ENCODE data around the gene C4orf51. TPM values are rescaled to one million over a fixed set of nuclear protein-coding genes. Genes with fewer than 3 reads are reported as not detected.

The C4orf51 gene
- total and polyA plus RNA-seq, 2 donors (not counting 1 experiment from before 2014, with no cell fraction given), result not detected

DNA sequence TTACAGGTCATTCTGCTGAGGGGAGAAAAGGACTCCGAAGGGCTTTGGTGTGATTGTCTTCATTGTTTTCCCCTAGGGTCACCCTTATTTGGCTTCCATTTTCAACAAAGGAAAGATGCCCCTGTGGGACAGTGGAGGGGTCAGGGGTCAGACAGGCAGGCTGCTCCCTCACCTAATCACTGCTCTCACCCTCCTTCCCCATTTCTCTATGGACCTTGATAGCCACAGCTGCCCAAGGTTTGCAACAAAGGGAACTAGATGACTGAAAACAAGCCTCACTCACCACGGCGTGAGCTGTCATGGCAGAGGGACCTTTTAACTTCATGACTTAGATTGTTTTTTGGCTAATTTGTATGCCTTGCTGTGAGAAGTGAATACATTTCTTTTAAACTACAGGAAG lies 40.7 kb downstream of the C4orf51 start:
- Histone ChIP-seq H4K20me1 (ENCODE audit: control insufficient read depth, extremely low read depth, insufficient read depth, low read length) (no peaks in the 10 kb centered on the region), H3K27ac (ENCODE audit: insufficient read depth, low read length) (no peak overlapping the region), H3K9me3 (ENCODE audit: control insufficient read depth, insufficient read depth, low read depth, low read length) (no peaks in the 10 kb centered on the region), H3K27me3 (ENCODE audit: control insufficient read depth, insufficient read depth, low read length) (no peaks in the 10 kb centered on the region), H3K79me2 (ENCODE audit: control insufficient read depth, insufficient read depth, low read length) (no peaks in the 10 kb centered on the region), H2AFZ (ENCODE audit: low read length) (no peak overlapping the region), H3K4me1 (ENCODE audit: control insufficient read depth, extremely low read depth, insufficient read depth, low read length) (no peaks in the 10 kb centered on the region), H3K4me2 (ENCODE audit: extremely low read depth, insufficient read depth, low read length) (no peak overlapping the region), H3K36me3 (ENCODE audit: control insufficient read depth, insufficient read depth, low read length) (no peaks in the 10 kb centered on the region), H3K9ac (ENCODE audit: insufficient read depth, low read length) (no peak overlapping the region), H3K4me3 (replicated peaks in 1 of 4; ENCODE audit: control extremely low read depth in 1 of 4, insufficient read depth in 1 of 4, low read depth in 3 of 4, low read length in 4 of 4) (no peak overlapping the region)
- TF ChIP-seq, protein P1, sequence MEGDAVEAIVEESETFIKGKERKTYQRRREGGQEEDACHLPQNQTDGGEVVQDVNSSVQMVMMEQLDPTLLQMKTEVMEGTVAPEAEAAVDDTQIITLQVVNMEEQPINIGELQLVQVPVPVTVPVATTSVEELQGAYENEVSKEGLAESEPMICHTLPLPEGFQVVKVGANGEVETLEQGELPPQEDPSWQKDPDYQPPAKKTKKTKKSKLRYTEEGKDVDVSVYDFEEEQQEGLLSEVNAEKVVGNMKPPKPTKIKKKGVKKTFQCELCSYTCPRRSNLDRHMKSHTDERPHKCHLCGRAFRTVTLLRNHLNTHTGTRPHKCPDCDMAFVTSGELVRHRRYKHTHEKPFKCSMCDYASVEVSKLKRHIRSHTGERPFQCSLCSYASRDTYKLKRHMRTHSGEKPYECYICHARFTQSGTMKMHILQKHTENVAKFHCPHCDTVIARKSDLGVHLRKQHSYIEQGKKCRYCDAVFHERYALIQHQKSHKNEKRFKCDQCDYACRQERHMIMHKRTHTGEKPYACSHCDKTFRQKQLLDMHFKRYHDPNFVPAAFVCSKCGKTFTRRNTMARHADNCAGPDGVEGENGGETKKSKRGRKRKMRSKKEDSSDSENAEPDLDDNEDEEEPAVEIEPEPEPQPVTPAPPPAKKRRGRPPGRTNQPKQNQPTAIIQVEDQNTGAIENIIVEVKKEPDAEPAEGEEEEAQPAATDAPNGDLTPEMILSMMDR (conservative IDR thresholded peaks at IDR 0.05 in 1 of 2, IDR thresholded peaks at IDR 0.05 in 1 of 2; ENCODE audit: low read depth in 1 of 2, low read length in 2 of 2), result no peak
- no peak for TF ChIP-seq EZH2 (IDR thresholded peaks at IDR 0.05; ENCODE audit: low read length, missing control alignments)
- no peak for DNase-seq (ENCODE audit: low read depth in 2 of 2)

DNA sequence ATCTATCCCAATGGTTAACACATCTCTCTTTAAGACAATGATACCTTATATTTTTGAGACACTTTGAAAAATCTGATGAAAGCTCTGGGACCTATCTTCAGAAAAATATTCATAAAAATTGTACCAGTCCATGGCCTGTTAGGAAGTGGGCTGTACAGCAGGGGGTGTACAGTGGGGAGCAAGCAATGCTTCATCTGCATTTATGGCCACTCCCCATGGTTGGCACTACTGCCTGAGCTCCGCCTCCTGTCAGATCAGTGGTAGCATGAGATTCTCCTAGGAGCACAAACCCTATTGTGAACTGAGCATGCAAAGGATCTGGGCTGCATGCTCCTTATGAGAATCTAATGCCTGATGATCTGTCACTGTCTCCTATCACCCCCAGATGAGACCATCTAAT lies 42.6 kb downstream of the C4orf51 start:
- TF ChIP-seq, protein P1 (conservative IDR thresholded peaks at IDR 0.05 in 1 of 2, IDR thresholded peaks at IDR 0.05 in 1 of 2; ENCODE audit: low read depth in 1 of 2, low read length in 2 of 2), result no peak
- no peak for TF ChIP-seq EZH2 (IDR thresholded peaks at IDR 0.05; ENCODE audit: low read length, missing control alignments)
- no peak for DNase-seq (ENCODE audit: low read depth in 2 of 2)
- Histone ChIP-seq H3K4me1 (ENCODE audit: control insufficient read depth, extremely low read depth, insufficient read depth, low read length) (no peaks in the 10 kb centered on the region), H3K4me2 (ENCODE audit: extremely low read depth, insufficient read depth, low read length) (no peak overlapping the region), H4K20me1 (ENCODE audit: control insufficient read depth, extremely low read depth, insufficient read depth, low read length) (no peaks in the 10 kb centered on the region), H3K9ac (ENCODE audit: insufficient read depth, low read length) (no peak overlapping the region), H3K9me3 (ENCODE audit: control insufficient read depth, insufficient read depth, low read depth, low read length) (no peaks in the 10 kb centered on the region), H3K27me3 (ENCODE audit: control insufficient read depth, insufficient read depth, low read length) (no peaks in the 10 kb centered on the region), H3K36me3 (ENCODE audit: control insufficient read depth, insufficient read depth, low read length) (no peaks in the 10 kb centered on the region), H3K79me2 (ENCODE audit: control insufficient read depth, insufficient read depth, low read length) (no peaks in the 10 kb centered on the region), H3K4me3 (replicated peaks in 1 of 4; ENCODE audit: control extremely low read depth in 1 of 4, insufficient read depth in 1 of 4, low read depth in 3 of 4, low read length in 4 of 4) (no peak overlapping the region), H2AFZ (ENCODE audit: low read length) (no peak overlapping the region), H3K27ac (ENCODE audit: insufficient read depth, low read length) (no peak overlapping the region)

DNA sequence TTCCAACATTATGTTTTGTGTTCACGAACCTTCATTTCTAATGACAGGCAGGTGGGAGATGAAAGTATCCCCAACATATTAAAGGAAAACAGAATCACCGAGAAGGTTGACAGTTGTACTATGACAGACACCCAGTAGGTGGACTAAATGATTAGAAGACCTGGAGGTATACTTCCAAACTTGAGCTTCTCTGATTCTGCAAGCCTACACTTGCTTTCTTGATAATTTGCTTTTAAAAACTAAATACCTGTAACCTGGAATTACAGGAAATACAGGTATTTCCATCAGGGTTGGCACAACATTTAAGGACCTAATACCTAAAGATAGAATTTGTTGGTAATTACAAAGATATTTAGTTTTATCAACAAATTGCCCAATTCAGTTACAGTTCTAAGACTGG lies 43.4 kb downstream of the C4orf51 start:
- Histone ChIP-seq H2AFZ (ENCODE audit: low read length) (no peak overlapping the region), H3K27ac (ENCODE audit: insufficient read depth, low read length) (no peak overlapping the region), H3K36me3 (ENCODE audit: control insufficient read depth, insufficient read depth, low read length) (no peaks in the 10 kb centered on the region), H3K9me3 (ENCODE audit: control insufficient read depth, insufficient read depth, low read depth, low read length) (no peaks in the 10 kb centered on the region), H3K4me3 (replicated peaks in 1 of 4; ENCODE audit: control extremely low read depth in 1 of 4, insufficient read depth in 1 of 4, low read depth in 3 of 4, low read length in 4 of 4) (no peak overlapping the region), H3K4me1 (ENCODE audit: control insufficient read depth, extremely low read depth, insufficient read depth, low read length) (no peaks in the 10 kb centered on the region), H3K27me3 (ENCODE audit: control insufficient read depth, insufficient read depth, low read length) (no peaks in the 10 kb centered on the region), H3K4me2 (ENCODE audit: extremely low read depth, insufficient read depth, low read length) (no peak overlapping the region), H3K9ac (ENCODE audit: insufficient read depth, low read length) (no peak overlapping the region), H4K20me1 (ENCODE audit: control insufficient read depth, extremely low read depth, insufficient read depth, low read length) (no peaks in the 10 kb centered on the region), H3K79me2 (ENCODE audit: control insufficient read depth, insufficient read depth, low read length) (no peaks in the 10 kb centered on the region)
- no peak for DNase-seq (ENCODE audit: low read depth in 2 of 2)
- TF ChIP-seq EZH2 (IDR thresholded peaks at IDR 0.05; ENCODE audit: low read length, missing control alignments), result no peak
- TF ChIP-seq, protein P1 (conservative IDR thresholded peaks at IDR 0.05 in 1 of 2, IDR thresholded peaks at IDR 0.05 in 1 of 2; ENCODE audit: low read depth in 1 of 2, low read length in 2 of 2), result no peak

Data from fibroblast of lung (primary cell).